OCI-LY7 (cell line): Measurements from ENCODE around the gene GIPR. TPM values are rescaled to one million over a fixed set of nuclear protein-coding genes. Genes with fewer than 3 reads are reported as not detected.

Source experiments
- BruUV-seq: library from RNA; stranded (reverse); fragments of 400-500 nt; replicated peaks from 2 replicates; lab custom pipeline; 2021; lab: Mats Ljungman, UMichigan
- CTCF ChIA-PET: fragments of 300-600 bp; sonication (Branson Sonifier 250); formaldehyde crosslinking; loops from one replicate; lab custom pipeline; 2022; ENCODE audit warnings: antibody characterized with exemption; ENCODE audit not compliant: unreplicated experiment; lab: Charles Lee
- POLR2A ChIA-PET: fragments of 300-600 bp; sonication (Branson Sonifier 250); formaldehyde crosslinking; loops from one replicate; lab custom pipeline; 2022; ENCODE audit warnings: antibody characterized with exemption; lab: Charles Lee
- DNase-seq: peaks from one replicate; pipeline ENCODE4 v3.0.0-alpha.2; 2015; ENCODE audit warnings: low spot score
- H2AFZ ChIP-seq: fragments of 200-600 bp; sonication (generic), shearing (Covaris generic); 2 replicates; pipeline ENCODE4 v1.6.1; 2014; ENCODE audit warnings: mild to moderate bottlenecking, antibody characterized with exemption, low read length, moderate library complexity
- H3K27ac ChIP-seq: fragments of 200-600 bp; sonication (generic); 2 replicates; pipeline ENCODE4 v1.5.1; 2014; ENCODE audit warnings: mixed run types, low read depth, mild to moderate bottlenecking, moderate library complexity, low read length, inconsistent platforms; ENCODE audit not compliant: poor library complexity, severe bottlenecking
- H3K36me3 ChIP-seq: fragments of 200-600 bp; sonication (generic); 2 replicates; pipeline ENCODE4 v1.6.1; 2014; ENCODE audit warnings: mild to moderate bottlenecking, antibody characterized with exemption, low read length, moderate library complexity, mixed read lengths; ENCODE audit not compliant: insufficient read depth
- H3K4me1 ChIP-seq: fragments of 200-600 bp; sonication (generic); 2 replicates; pipeline ENCODE4 v1.5.1; 2014; ENCODE audit warnings: mild to moderate bottlenecking, low read length; ENCODE audit not compliant: insufficient read depth, poor library complexity, severe bottlenecking
- H3K4me2 ChIP-seq: fragments of 200-600 bp; sonication (generic); 2 replicates; pipeline ENCODE4 v1.6.1; 2014; ENCODE audit warnings: mild to moderate bottlenecking, low read length
- H3K4me3 ChIP-seq: fragments of 200-600 bp; sonication (generic); 2 replicates; pipeline ENCODE4 v1.5.1; 2014; ENCODE audit warnings: mild to moderate bottlenecking, low read depth, low read length; ENCODE audit not compliant: poor library complexity, severe bottlenecking
- H3K79me2 ChIP-seq: fragments of 200-600 bp; sonication (generic); 2 replicates; pipeline ENCODE4 v1.6.1; 2016; ENCODE audit warnings: low read depth, mild to moderate bottlenecking, low read length, moderate library complexity, mixed read lengths; ENCODE audit not compliant: insufficient read depth
- H3K9me2 ChIP-seq: fragments of 200-600 bp; sonication (generic); 2 replicates; pipeline ENCODE4 v1.6.1; 2016; ENCODE audit warnings: mild to moderate bottlenecking, low read length, mixed read lengths; ENCODE audit not compliant: insufficient read depth
- H3K9me3 ChIP-seq: fragments of 200-600 bp; sonication (generic); 2 replicates; pipeline ENCODE4 v1.6.1; 2014; ENCODE audit warnings: mild to moderate bottlenecking, mixed run types, low read length, mixed read lengths
- H4K20me1 ChIP-seq: fragments of 200-600 bp; sonication (generic); 2 replicates; pipeline ENCODE4 v1.6.1; 2014; ENCODE audit warnings: mild to moderate bottlenecking, antibody characterized with exemption, low read length, moderate library complexity, mixed read lengths; ENCODE audit not compliant: insufficient read depth
- CTCF ChIP-seq: fragments of 200-600 bp; sonication (generic); conservative IDR thresholded peaks from 2 replicates; pipeline ENCODE4 v1.5.1; 2014; ENCODE audit warnings: mild to moderate bottlenecking, antibody characterized with exemption, low read length, moderate library complexity, mixed read lengths
- EZH2phosphoT487 ChIP-seq: fragments of 200-600 bp; sonication (generic); IDR thresholded peaks from 2 replicates; pipeline ENCODE4 v1.6.1; 2018; ENCODE audit warnings: low read depth, borderline replicate concordance, mild to moderate bottlenecking, mixed run types, antibody characterized with exemption, low read length, moderate library complexity, mixed read lengths
- intact Hi-C: fragments of 100-400 bp; cut with micrococcal nuclease; formaldehyde crosslinking; loops from one replicate; pipeline ENCODE4 v1.10.0; 2022; ENCODE audit not compliant: unreplicated experiment
- total RNA-seq, 2 experiments: library from RNA; depleted of rRNA in 1 of 2; stranded (reverse); fragments of >200 nt in 1 of 2; shearing (Covaris generic) in 1 of 2; gene quantifications; 2 replicates each; pipeline ENCODE4 v1.2.3, GENCODE V29; 2014 to 2022

The GIPR gene
- total RNA-seq, 2 experiments from 2014 or later = 7.9 to 23.3 TPM

GRCh38 chr19:45716359-45717130 is 48.5 kb downstream of the GIPR start:
- intact Hi-C loops = no loop called here
- peak overlapping the region; percentile 87 for H3K4me3 ChIP-seq
- H3K36me3 ChIP-seq = peaks cover 17% of the 10 kb centered on the region
- peak overlapping the region; percentile 53 for H3K27ac ChIP-seq
- H2AFZ ChIP-seq = peak overlapping the region; percentile 47; the same call in 1 of the 2 replicates
- CTCF ChIA-PET = interaction anchor here (0.6 kb wide), 1 partner anchor 23 kb away, joined by 3 read pairs; no protein-coding TSS in a partner anchor
- peak; percentile 36 for DNase-seq
- no peaks in the 10 kb centered on the region for H3K9me2 ChIP-seq
- no peaks in the 10 kb centered on the region for H4K20me1 ChIP-seq
- H3K9me3 ChIP-seq = no peaks in the 10 kb centered on the region
- peaks cover 29% of the 10 kb centered on the region for H3K4me1 ChIP-seq
- TSS peak; percentile 74 for BruUV-seq
- H3K79me2 ChIP-seq = peaks cover 33% of the 10 kb centered on the region
- H3K4me2 ChIP-seq = peak overlapping the region; percentile 81
- TF ChIP-seq CTCF (no peak), EZH2phosphoT487 (no peak)
- POLR2A ChIA-PET = interaction anchor here (0.6 to 3.4 kb wide), 12 partner anchors 9 to 318 kb away, joined by 3 to 13 read pairs (median 4); partner anchors contain the start of genes FBXO46, MEIOSIN, QPCTL and SIX5

- peak overlapping the region; percentile 87 for H3K4me3 ChIP-seq
- H3K36me3 ChIP-seq = peaks cover 21% of the 10 kb centered on the region
- ChIA-PET CTCF (no interaction called here), POLR2A (interaction anchor here (0.6 to 3.4 kb wide), 11 partner anchors 9 to 317 kb away, joined by 3 to 13 read pairs (median 4); partner anchors contain the start of genes FBXO46, MEIOSIN, QPCTL and SIX5)
- BruUV-seq = no TSS peak
- H3K9me2 ChIP-seq = no peaks in the 10 kb centered on the region
- intact Hi-C loops = no loop called here
- peak; percentile 99 for DNase-seq
- H2AFZ ChIP-seq = peak overlapping the region; percentile 47; the same call in 1 of the 2 replicates
- TF ChIP-seq EZH2phosphoT487 (no peak), CTCF (peak; percentile 55)
- H3K4me2 ChIP-seq = peak overlapping the region; percentile 91
- peaks cover 29% of the 10 kb centered on the region for H3K4me1 ChIP-seq
- peak overlapping the region; percentile 71 for H3K27ac ChIP-seq
- no peaks in the 10 kb centered on the region for H3K9me3 ChIP-seq
- no peaks in the 10 kb centered on the region for H4K20me1 ChIP-seq
- peaks cover 33% of the 10 kb centered on the region for H3K79me2 ChIP-seq
Measured at GRCh38 chr19:45717131-45717982, 49.3 kb downstream of the GIPR start.
